Activated T-helper 9 cell treated with anti-CD3 and anti-CD28 coated beads, Interleukin-2, amount 50 U/mL, for 16 hours (primary cell): ENCODE measurements around the gene RALA.
A peak's percentile ranks its signal among the peaks of the same experiment; 100 is the strongest.
"Not testable (repeated sequence)": the region's sequence is repeated elsewhere in the genome, so short reads cannot be mapped to it uniquely, and the experiment has no call there.

Experiments used
- DNase-seq: peaks from one replicate; pipeline ENCODE4 v3.0.0-alpha.2; 2020; ENCODE audit warnings: low read depth

The RALA gene

DNA sequence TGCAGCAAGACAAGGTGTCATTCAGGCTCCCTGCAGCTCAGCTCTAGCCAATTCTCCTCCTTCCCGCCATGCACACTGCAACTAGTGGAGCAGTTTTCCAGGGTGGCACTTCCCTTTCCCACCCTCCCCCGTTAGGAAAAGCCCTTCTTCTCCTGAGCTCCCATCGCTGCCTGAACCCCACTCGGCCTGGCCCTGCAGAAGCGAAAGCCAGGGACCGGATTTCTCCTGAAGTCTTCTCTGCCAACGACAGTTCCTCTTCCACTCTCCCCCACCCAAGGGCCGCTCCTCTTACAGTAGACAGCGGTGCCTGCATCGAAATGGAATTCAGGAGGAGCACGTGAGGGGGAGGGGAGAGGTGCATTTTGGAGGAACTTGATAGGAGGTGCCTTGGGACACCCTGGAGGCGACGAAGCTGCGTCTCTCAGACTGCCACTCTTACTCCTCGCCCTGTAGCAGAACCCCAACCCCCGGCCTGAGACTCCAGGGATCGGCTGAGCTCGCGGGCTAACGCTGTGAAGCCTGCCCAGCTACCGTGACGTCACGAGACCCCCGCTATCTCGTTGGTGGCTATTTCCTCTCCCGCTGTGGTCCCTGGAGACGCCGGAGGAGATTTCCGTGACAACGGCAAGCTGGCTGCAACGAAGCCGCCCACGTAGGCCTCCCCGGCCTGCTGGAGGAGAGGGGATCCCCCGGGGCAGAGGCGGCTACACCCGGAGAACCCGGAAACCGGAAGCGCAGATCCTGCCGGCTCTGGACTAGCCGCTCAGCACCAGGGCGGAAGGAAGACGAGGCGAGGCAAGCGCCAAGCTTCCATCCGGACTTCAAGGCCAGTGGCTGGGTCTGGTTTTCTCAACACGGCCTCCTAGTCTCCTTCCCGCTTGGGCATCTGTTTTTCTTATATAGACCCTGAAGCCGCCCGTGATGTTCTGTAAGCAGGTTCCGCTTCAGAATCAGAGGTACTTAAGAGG, 109.7 kb downstream of the RALA start:
- DNase-seq, result peak; percentile 94

DNA sequence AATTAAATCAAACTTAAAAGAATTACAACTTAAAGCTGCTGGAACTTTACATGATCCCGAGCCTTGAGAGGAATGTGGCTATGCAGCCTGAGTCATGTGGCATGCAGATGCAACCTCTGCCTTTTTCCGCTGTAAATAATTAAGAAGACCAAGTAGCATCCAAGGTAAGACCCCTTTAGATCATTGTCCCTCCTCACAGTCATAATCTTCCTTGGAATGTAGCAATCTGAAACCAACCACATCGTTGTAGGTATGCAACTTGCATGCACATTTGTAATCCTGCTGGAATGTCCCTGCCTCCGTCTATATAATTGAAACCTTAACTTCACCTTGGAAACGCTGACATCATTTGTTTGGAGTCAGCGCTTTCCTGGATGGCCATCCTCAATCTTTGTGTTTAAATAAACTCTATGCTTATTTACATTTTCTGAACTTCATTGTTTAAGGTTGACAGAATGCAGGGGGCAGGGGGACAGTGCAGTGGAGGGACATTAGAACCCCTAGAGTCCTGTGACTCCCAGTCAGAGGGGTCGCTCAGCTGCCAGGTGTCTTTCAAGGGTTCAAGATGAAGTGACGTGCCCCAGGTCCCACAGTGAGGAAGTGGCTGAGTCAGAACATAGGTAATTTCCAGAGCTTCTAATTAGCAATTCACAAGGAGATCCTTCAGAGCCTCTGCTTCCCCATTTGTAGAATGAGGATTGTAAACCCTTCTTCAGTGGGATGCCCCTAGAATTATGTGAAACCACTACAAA, 110.7 kb downstream of the RALA start:
- no peak for DNase-seq

DNA sequence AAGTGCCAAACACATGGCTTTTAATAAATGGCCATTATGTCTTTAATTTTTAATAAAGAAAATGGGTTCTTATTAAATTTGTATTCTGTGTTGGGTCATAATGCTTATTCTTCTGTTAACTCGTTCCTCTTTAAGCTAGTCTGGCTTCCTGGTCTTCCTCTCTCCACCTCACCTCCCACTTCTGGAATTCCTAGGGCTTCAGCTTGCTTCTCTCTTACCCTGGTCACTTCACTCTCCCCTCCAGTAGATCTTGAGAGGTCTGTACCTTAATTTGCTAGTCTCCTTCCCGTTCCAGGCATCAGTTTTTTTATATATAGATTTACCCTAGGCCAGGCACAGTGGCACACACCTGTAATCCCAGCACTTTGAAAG, 111.2 kb downstream of the RALA start:
- DNase-seq, result no peak

DNA sequence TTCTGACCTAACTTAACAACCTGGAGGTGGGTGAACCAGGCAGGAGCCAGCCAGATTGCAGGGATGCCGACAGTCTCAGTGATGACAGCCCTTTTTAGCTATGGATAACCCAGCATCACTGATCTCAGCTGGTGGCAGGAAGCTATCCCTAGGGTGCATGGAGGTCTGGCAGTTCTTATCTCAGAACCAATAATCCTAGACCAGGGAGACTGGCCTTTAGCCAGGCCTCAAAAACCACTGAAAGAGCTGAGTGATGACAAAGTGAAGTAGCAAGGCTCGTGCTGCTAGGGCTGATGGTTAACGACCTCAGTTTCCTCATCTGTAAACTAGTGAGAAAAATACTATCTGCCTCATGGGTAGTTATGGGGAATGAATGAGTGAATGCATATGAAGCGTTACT, 112.5 kb downstream of the RALA start:
- DNase-seq, result no peak

DNA sequence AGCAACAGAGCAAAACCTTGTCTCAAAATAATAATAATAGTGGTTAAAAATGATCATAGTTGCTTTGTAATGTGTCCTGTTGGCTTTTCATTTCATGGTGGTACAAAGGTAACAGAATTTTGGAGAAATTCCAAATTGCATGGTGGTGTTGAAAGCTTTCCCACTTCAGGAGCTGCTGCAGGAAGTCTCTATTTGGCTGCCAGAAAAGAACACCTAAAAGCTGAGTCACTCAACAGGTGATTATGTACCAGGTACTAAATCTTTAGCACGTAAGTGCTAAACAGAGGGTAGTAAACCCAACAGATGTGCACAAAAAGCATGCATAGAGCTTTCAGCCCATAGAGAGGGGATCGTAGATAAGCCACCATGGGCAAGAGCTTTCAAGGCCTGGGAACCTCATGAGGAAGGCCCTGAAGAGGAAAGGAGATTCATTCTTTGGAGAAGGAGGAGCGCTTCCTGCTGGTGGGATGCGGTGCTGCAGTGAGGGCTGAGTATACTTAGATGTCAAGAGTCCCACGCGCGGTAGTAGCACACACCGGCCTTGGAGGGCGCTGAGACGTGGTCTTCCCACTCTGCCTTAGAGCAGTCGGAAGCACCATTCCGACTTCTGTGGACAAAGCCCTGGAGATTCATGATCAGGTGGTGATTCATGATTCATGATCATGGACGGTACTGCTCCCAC, 118.7 kb downstream of the RALA start:
- no peak for DNase-seq

DNA sequence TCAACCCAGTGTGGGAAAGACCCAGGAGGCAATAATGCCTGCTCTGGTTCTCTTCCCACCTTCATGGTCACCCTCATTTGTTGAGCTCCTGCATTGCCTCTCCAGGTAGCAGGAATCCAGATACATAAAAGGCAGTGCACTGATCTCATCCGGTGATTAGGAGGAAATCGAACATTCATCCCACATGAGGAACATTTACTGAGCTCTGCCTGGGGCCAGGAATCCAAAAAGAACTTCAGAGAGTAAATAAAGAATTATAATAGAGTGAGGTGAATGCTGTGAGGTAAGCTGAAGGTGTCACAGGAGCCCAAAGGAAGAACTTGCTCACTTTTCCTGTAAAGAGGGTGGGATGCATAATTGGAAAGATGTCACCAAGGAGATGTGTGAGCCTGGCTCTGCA, 121.2 kb downstream of the RALA start:
- DNase-seq, result no peak

DNA sequence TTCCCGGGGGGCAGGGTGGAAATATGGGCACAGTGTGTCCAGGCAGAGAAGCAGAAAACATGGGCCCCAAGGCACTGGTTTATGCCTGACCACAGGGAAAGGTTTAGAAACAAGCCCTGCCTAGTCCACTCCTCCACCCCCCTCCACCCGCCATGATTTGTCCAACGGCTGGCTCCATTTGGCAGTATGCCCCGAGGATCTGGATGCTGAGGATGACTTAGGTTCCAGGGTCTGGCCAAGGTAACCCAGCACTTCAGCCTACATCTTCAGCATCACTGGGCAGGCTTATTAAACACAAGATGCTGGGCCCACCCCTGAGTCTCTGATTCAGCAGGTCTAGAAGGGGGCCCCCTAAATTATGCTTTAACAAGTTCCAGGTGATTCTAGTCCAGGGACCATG, 121.9 kb downstream of the RALA start:
- DNase-seq, result no peak

DNA sequence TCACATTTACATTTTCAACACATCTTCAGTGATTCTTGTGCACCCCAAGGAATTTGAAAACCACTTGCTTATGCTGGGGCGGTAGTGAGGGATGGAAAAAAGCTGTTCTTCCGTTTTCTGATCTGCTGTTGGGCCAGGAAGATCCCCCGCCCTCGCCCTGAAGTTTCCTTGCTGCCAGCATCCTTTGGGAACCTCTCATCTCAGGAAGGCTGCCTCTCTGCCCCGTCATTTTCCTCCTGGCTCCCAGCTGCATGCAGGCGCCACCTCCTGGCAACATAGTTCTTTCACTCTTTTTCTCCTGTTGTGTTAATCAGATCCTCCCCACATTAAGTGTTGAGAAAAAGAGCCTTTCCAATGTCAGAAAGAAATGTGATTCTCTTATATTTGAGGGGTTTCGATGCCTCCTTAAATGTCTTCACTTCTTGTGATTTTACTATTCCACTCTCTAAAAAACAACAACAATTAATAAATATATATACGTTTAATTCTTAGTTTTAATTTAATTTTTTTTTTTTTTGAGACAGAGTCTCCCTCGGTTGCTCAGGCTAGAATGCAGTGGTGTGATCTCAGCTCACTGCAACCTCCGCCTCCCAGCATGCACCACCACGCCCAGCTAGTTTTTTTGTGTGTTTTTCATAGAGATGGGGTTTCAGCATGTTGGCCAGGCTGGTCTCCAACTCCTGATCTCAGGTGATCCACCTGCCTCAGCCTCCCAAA, 122.9 kb downstream of the RALA start:
- peak; percentile 31 for DNase-seq

DNA sequence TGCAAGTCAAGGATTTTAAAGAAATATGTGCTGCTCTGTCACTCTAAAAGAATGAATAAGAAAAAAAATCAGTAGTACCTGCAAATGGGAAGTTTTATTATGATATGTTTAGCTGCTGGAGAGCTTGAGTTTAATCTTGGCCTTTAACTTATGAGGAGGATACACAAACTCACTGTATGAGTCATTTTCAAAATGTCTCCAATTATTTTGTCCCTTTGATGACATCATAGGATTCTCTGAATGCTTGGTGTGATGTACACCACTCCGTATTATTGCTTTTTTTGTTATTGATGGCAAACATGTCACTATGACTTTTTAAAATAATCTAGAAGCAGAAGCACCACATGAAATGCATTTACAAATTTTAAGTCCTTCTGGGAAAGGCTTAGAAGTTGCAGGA, 125.8 kb downstream of the RALA start:
- DNase-seq, result no peak

DNA sequence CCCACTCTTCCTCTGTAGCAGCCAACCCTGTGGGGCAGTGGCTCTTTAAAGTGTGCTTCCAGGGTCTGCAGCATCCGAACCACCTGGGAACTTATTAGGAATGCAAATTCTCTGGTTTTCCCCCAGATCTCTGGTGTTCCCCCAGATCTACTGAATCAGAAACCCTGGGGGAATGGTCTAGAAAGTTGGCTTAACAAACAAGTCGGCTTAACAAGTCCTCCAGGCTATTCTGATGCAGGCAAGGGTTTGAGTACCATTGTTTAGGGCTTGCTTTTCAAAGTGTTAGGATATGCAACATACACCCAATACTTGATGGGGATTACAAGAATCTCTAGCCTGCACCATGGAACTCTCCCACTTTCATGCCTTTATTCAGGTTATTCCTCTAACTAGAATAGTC, 126.3 kb downstream of the RALA start:
- no peak for DNase-seq

DNA sequence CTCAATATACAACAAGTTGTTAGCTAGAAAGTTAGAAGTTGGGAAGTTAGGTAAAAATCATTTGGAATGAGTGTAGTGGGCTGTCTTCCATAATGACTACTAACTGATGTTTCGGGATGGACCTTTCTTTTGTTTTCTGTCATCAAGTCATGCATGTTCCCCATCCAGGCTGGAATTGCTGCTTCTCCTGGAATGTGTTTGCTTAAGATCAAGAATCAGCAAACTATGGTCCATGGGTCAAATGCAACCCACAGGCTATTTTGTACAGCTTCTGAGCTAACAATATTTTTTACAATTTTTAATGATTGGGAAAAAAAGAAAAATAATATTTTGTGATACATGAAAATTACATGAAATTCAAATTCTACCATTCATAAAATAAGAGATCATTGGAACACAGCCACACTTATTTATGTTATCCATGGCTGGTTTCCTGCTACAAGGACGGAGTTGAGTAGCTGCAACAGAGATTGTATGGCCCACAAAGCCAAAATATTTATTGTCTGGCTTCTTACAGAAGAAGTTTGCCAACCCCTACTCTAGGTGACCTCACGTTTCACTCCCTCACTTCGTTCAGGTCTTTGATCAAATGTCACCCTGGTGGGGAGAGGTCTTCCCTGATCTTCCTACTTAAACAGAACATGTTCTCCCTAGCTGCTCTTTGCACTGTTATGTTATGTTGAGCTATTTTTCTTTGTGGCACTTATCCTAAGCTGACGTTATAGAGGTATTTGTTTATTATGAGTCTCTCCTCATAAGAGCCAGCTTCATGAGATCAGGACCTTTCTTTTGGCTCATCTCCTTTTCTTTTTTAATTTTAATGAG, 127.1 kb downstream of the RALA start:
- DNase-seq, result no peak

DNA sequence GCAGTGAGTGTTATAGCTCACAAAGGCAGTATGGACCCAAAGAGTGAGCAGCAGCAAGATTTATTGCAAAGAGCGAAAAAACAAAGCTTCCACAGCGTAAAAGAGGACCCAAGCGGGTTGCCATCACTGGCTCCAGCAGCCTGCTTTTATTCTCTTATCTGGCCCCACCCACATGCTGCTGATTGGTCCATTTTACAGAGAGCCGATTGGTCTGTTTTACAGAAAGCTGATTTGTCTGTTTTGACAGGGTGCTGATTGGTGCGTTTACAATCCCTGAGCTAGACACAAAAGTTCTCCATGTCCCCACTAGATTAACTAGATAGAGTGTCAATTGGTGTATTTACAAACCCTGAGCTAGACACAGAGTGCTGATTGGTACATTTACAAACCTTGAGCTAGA, 129.9 kb downstream of the RALA start:
- not testable (repeated sequence) for DNase-seq

DNA sequence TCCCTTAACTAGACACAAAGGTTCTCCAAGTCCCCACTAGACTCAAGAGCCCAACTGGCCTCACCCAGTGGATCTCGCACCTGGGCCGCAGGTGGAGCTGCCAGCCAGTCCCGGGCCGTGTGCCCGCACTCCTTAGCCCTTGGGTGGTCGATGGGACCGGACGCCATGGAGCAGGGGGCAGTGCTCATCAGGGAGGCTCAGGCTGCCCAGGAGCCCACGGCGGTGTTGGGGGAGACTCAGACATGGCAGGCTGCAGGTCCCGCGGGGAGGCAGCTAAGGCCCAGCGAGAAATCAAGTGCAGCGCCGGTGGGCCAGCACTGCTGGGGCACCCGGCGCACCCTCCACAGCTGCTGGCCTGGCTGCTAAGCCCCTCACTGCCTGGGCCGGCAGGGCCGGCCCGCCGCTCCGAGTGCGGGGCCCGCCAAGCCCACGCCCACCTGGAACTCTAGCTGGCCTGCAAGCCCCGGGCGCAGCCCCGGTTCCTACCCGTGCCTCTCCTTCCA, 130.5 kb downstream of the RALA start:
- DNase-seq, result no peak

DNA sequence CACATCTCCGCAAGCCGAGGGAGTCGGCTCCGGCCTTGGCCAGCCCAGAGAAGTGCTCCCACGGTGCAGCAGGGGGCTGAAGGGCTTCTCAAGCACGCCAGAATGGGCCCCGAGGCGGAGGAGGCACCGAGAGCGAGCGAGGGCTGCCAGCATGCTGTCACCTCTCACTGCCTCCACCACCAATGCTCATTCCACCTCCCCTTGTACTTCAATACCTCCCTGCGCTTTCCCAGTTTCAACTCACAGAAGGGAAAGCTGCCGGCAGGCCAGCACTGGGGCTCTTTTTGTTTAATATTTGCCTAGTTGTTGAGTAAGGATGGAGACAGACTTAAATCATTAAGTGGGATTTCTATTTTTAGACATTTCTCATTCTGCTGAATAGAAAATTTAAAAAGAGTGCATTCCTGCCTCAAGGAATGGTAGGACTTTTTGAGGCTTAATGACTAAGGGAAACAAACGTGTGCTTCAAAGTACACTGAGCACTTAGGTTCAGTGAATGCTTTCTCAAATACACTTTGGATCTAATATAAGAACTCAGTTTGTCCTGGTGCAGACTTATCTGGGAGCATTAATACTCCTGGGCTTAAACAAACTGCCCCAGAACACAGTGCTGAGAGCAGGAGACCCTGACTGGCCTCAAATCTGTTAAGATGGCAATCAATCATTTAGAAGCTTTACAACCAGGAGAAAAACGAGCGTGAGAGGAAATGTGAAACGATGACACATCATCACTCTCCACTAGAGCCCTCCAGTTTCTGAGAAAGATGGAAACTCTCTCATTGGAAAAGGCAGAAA, 131.2 kb downstream of the RALA start:
- no peak for DNase-seq

DNA sequence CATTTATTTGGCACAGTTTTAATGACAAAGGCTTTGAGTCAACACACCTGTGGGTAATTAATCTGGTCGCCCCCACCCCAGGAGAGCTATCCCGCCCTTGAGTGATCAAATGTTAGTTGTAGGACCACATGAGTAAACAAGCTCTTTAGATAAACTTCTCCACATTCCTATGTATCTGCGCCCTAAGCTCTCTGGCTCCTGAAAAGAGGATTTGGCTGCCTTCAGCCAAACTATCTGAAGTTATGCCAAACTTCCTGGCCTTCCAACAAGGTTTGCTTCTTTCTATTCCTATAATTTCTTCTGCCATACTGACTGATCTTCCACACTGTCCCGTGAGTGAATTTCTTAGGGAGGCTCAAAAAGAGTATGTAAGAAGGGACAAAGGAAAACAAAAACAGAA, 134.2 kb downstream of the RALA start:
- no peak for DNase-seq
